GM21786 (cell line): Measurements from ENCODE around the gene KRTAP10-1.
"Not testable (repeated sequence)": the region's sequence is repeated elsewhere in the genome, so short reads cannot be mapped to it uniquely, and the experiment has no call there.

ENCODE experiments used
- ATAC-seq: cut with Tn5 transposase; IDR thresholded peaks from one replicate; pipeline ENCODE4 v1.9.1; 2021; ENCODE audit not compliant: unreplicated experiment

The KRTAP10-1 gene

DNA sequence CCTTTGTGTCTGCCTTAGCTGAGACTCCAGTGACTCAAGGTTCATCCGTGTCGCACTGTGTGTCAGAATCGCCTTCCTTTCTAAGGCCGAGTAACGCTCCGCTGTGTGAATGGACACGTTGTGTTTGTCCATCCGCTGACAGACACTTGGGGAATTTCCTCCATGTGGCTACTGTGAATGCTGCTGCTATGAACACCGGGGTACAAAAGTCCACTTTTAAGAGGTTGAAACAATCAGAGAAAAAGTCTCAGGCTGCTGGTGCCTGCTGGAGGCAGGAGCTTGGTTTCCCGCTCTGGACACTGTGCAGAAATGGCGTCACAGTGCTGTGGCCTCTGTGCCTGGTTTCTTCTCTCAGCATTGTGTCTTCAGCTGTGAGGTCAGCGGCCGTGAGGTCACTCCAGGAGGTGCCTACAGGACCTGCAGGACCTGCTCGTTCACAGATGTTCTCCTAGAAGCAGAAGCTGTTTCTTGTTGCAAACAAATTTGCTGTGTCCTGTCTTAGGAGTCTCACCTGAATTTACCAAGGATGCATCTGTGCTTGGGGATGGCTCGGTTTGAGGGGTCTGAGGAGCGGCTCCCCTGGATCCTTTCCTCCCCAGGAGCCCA lies 34.2 kb downstream of the KRTAP10-1 start:
- no peak for ATAC-seq

GRCh38 chr21:44503901-44504399 lies 36.0 kb downstream of the KRTAP10-1 start:
- ATAC-seq, result no peak

GRCh38 chr21:44503006-44503889 lies 36.7 kb downstream of the KRTAP10-1 start:
- ATAC-seq, result not testable (repeated sequence)

GRCh38 chr21:44502171-44502958 lies 37.6 kb downstream of the KRTAP10-1 start:
- ATAC-seq, result no peak

DNA sequence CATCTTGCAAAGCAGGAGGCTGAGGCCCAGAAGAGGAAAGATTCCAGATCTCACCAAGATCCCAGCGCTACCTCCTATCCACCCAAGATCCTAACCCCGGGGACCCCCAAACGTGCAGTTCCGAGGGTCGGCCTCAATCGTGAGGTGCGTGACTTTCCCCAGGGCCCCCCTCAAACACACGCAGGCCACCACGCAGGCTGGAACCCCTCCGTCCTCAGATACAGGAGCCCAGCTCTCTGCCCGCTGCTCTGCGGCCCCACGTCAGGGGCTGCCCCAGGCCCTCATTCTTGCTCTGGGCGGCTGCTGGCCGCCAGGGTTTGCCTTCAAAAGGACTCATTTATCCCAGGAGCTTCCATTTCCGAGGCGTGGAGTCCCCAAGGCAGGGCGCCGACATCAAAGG lies 39.9 kb downstream of the KRTAP10-1 start:
- ATAC-seq, result no peak

- no peak for ATAC-seq
Observed at GRCh38 chr21:44499631-44500030, 40.4 kb downstream of the KRTAP10-1 start.

GRCh38 chr21:44499211-44499560 lies 40.8 kb downstream of the KRTAP10-1 start:
- ATAC-seq, result no peak

- no peak for ATAC-seq
Observed at GRCh38 chr21:44498280-44499210, 41.5 kb downstream of the KRTAP10-1 start.

GRCh38 chr21:44497703-44498126 lies 42.3 kb downstream of the KRTAP10-1 start:
- no peak for ATAC-seq

- no peak for ATAC-seq
Observed at GRCh38 chr21:44496564-44497550, 43.1 kb downstream of the KRTAP10-1 start.

- no peak for ATAC-seq
Observed at GRCh38 chr21:44495611-44496563, 44.1 kb downstream of the KRTAP10-1 start.

DNA sequence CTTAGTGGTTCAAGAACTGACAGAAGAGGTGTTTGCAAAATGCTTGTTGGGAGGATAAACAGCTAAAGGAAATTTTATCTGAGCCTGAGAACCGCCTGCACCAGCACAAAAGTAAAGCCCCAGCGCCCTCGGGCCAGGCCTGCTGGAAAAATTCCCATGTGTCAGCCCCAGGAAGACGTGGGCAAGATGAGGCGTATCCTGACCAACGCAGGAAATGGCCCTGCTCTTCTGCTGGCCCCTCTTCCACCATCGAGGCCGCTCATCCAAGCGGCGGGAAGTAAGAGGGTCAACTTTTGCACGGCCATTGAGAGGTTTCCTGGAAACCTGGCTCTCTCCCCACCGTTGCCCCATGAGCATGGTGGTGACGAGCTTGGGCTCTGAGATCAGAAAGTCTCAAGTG lies 45.0 kb downstream of the KRTAP10-1 start:
- ATAC-seq, result no peak

DNA sequence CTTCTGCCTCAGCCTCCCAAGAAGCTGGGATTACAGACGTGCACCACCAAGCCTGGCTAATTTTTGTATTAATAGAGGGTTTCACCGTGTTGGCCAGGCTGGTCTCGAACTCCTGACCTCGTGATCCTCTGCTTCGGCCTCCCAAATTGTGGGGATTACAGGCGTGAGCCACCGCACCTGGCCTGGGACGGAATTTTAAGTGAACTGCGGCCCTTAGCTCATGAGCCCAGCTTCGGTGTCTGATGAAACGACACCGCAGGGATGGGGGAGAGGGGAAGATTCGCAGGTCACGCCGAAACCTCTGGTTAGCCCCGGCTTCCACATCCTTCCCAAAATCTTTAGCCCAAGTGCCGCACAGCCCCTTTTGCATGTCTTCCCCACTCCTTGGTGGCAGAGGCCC lies 45.6 kb downstream of the KRTAP10-1 start:
- no peak for ATAC-seq

- ATAC-seq, result no peak
Observed at GRCh38 chr21:44492567-44493385, 47.2 kb downstream of the KRTAP10-1 start.

DNA sequence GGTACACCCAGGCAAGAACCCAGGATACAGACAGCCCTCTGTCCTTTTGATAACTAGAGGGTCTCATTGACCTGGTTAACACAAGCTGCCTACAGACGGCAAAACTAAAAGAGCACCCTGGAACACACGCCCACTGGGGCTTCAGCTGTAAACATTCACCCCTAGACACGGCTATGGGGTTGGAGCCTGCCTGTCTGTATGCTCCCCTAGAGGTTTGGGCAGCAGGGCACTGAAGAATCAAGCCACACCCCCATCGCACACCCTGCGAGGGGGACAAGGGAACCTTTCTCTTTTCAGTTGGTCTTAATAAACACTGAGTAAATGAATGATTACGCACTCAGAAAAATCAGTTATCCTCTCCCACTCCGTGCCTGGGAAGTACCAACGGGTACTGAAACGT lies 49.2 kb downstream of the KRTAP10-1 start:
- ATAC-seq, result no peak

- no peak for ATAC-seq
Observed at GRCh38 chr21:44490405-44490804, 49.6 kb downstream of the KRTAP10-1 start.

DNA sequence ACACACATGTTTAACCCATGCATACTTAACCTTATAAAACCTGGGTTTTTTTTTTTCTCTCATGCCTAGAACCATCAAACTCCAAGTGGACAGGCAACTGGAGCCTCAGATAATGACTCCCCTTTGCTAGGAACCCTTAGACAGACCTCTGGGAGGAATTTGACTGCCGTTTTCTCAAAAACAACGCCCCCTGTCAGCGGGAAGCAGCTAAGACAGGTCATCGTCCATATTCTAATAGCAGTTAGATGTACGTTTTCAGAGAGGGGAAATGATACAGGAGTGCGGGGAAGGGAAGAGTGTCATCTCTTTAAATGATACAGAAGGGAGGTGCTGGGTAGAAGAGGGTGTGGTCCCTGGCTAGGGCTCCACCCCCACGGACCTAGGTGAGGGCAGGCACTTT lies 50.0 kb downstream of the KRTAP10-1 start:
- ATAC-seq, result no peak
